SJSA1 (cell line): ENCODE data around the gene ADGRD1. TPM values are rescaled to one million over a fixed set of nuclear protein-coding genes. Genes with fewer than 3 reads are reported as not detected.

Experiments
- DNase-seq, 2 experiments: peaks; one replicate each; pipeline ENCODE4 v3.0.0-alpha.2; 2015 to 2020; ENCODE audit warnings: low spot score in 2 of 2, low read depth in 1 of 2
- H3K27ac ChIP-seq: fragments of 250-450 bp; sonication (Bioruptor Pico); 2 replicates; pipeline ENCODE4 v1.5.1; 2020; ENCODE audit warnings: mild to moderate bottlenecking, moderate library complexity
- H3K27me3 ChIP-seq: fragments of 250-450 bp; sonication (Bioruptor Pico); replicated peaks from 2 replicates; pipeline ENCODE4 v1.5.1; 2020; ENCODE audit warnings: mild to moderate bottlenecking, moderate library complexity
- H3K36me3 ChIP-seq: fragments of 250-450 bp; sonication (Bioruptor Pico); 2 replicates; pipeline ENCODE4 v1.5.1; 2020; ENCODE audit warnings: mild to moderate bottlenecking
- H3K4me1 ChIP-seq: fragments of 250-450 bp; sonication (Bioruptor Pico); replicated peaks from 2 replicates; pipeline ENCODE4 v1.6.1; 2021; ENCODE audit warnings: mild to moderate bottlenecking
- H3K4me3 ChIP-seq: fragments of 250-450 bp; sonication (Bioruptor Pico); 2 replicates; pipeline ENCODE4 v1.5.1; 2020; ENCODE audit warnings: mild to moderate bottlenecking
- H3K9me3 ChIP-seq: fragments of 250-450 bp; sonication (Bioruptor Pico); replicated peaks from 2 replicates; pipeline ENCODE4 v1.5.1; 2020; ENCODE audit warnings: mild to moderate bottlenecking
- total RNA-seq: library from RNA; depleted of rRNA; stranded (reverse); fragments of >200 nt; shearing (Covaris generic); gene quantifications from 2 replicates; pipeline ENCODE4 v1.2.3, GENCODE V29; 2014

ADGRD1 gene
- total RNA-seq, 1 experiment from 2014 or later: 1.0 TPM

- H3K27me3 ChIP-seq: no peaks in the 10 kb centered on the region
- peaks cover 7% of the 10 kb centered on the region for H3K4me1 ChIP-seq
- H3K36me3 ChIP-seq: no peaks in the 10 kb centered on the region
- no peaks in the 10 kb centered on the region for H3K9me3 ChIP-seq
- peak in 1 of 2 experiments; percentile 27 for DNase-seq
- no peak overlapping the region for H3K4me3 ChIP-seq
- H3K27ac ChIP-seq: no peak overlapping the region
Measured at GRCh38 chr12:131101703-131102492, 148.2 kb downstream of the ADGRD1 start.

DNA sequence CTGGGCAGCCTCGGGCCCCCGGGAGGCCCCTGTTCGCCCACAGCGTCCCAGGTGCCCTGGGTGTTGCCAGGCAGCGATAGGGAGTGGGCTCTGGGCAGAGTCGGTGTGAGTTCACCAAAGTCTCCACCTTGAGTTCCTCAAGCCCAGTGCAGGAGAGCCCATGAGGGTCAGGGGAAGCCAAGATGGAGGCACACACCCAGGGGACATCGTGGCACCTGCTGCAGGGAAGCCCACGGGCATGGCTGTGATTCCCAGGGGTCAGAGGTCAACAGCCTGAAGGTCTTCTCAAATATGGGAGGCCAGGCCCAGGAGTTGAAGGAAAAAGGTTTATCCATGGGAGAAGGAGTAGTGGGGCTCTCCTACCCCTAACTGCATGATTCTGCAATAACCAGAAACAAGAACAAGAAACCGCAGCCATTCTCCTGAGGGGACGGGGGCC, 148.8 kb downstream of the ADGRD1 start:
- Histone ChIP-seq H3K4me3 (no peak overlapping the region), H3K27me3 (no peaks in the 10 kb centered on the region), H3K9me3 (no peaks in the 10 kb centered on the region)

DNA sequence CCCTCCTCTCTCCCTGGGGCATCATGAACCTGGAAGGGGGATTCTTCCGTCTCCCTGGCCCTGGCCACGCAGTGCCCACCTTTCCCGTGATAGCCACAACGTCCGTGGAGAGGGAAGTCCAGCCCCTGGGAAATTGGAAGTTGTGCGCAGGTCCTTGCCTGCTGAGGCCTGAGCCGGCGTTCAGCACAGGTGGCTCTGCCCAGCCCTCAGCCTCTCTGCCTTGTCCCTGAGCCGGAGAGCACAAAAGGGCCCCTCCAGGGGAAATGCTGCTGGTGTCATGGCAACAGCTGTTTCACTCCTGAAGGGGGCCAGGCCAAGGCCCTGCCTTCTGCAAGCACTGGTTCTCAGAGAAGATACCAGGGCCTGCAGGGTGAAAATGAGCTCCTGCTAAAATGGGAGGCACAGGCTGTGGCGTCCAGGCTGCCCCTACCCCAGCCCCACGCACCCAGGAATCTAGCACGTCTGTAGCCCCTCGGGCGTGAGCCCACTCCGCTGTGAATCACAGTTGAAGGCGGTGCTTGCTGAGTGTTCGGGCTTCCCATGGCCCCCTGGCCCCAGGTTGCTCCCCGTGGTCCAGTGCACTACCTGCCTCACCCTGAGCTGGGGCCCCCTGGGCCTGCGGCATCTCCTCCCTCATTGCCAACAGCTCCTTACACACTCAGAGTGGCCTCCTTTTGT, 149.4 kb downstream of the ADGRD1 start:
- peak in 1 of 2 experiments; percentile 36 for DNase-seq
- H3K27me3 ChIP-seq: no peaks in the 10 kb centered on the region
- H3K36me3 ChIP-seq: no peaks in the 10 kb centered on the region
- no peaks in the 10 kb centered on the region for H3K9me3 ChIP-seq
- no peak overlapping the region for H3K4me3 ChIP-seq
- no peak overlapping the region for H3K27ac ChIP-seq
- peaks cover 7% of the 10 kb centered on the region for H3K4me1 ChIP-seq

More for the DNA sequence above, 148.8 kb downstream of the ADGRD1 start:
- no peaks in the 10 kb centered on the region for H3K36me3 ChIP-seq
- H3K27ac ChIP-seq: no peak overlapping the region
- peaks cover 7% of the 10 kb centered on the region for H3K4me1 ChIP-seq
- peak in 1 of 2 experiments; percentile 35 for DNase-seq

- Histone ChIP-seq H3K9me3 (no peaks in the 10 kb centered on the region), H3K4me1 (peaks cover 7% of the 10 kb centered on the region), H3K36me3 (no peaks in the 10 kb centered on the region), H3K4me3 (no peak overlapping the region), H3K27ac (no peak overlapping the region), H3K27me3 (no peaks in the 10 kb centered on the region)
- DNase-seq: peak in 1 of 2 experiments; percentile 40
Measured at GRCh38 chr12:131103669-131104462, 150.2 kb downstream of the ADGRD1 start.

GRCh38 chr12:131104463-131105350, 151.0 kb downstream of the ADGRD1 start:
- peak; percentile 68 to 86 for DNase-seq
- Histone ChIP-seq H3K4me1 (peaks cover 7% of the 10 kb centered on the region), H3K4me3 (no peak overlapping the region), H3K27ac (no peak overlapping the region; the same call in 1 of the 2 replicates), H3K27me3 (no peaks in the 10 kb centered on the region), H3K9me3 (no peaks in the 10 kb centered on the region), H3K36me3 (no peaks in the 10 kb centered on the region)

DNA sequence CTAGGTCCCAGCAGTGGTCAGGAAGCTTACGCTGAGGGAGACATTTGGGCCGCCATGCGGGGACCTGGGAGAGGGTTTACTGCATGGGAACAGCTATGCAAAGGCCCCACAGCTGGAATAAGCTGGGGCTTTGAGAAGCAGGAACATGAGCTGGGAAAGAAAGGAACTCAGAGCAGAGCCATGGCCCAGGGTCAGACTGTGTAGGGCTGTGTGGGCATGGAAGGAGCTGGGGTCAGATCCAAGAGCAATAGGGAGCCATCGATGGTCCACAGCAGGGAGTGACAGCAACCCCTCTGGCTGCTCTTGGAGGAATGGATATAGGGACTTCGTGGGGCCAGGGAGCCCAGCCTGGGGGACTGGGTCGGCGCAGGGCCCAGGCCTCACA, 151.6 kb downstream of the ADGRD1 start:
- H3K9me3 ChIP-seq: no peaks in the 10 kb centered on the region
- H3K36me3 ChIP-seq: no peaks in the 10 kb centered on the region
- H3K4me1 ChIP-seq: peaks cover 7% of the 10 kb centered on the region

GRCh38 chr12:131105736-131106348, 152.1 kb downstream of the ADGRD1 start:
- Histone ChIP-seq H3K27ac (no peak overlapping the region), H3K36me3 (no peaks in the 10 kb centered on the region), H3K9me3 (no peaks in the 10 kb centered on the region), H3K27me3 (no peaks in the 10 kb centered on the region), H3K4me1 (peaks cover 10% of the 10 kb centered on the region), H3K4me3 (no peak overlapping the region)
- DNase-seq: no peak

More for the DNA sequence above, 151.6 kb downstream of the ADGRD1 start:
- no peak for DNase-seq
- Histone ChIP-seq H3K27me3 (no peaks in the 10 kb centered on the region), H3K27ac (no peak overlapping the region), H3K4me3 (no peak overlapping the region)

GRCh38 chr12:131106349-131106941, 152.7 kb downstream of the ADGRD1 start:
- no peaks in the 10 kb centered on the region for H3K9me3 ChIP-seq
- peaks cover 16% of the 10 kb centered on the region for H3K4me1 ChIP-seq
- H3K27me3 ChIP-seq: no peaks in the 10 kb centered on the region
- no peak for DNase-seq
- H3K4me3 ChIP-seq: no peak overlapping the region
- no peaks in the 10 kb centered on the region for H3K36me3 ChIP-seq
- H3K27ac ChIP-seq: no peak overlapping the region

- Histone ChIP-seq H3K36me3 (no peaks in the 10 kb centered on the region), H3K4me3 (no peak overlapping the region), H3K4me1 (peaks cover 35% of the 10 kb centered on the region), H3K9me3 (no peaks in the 10 kb centered on the region), H3K27ac (no peak overlapping the region), H3K27me3 (no peaks in the 10 kb centered on the region)
- no peak for DNase-seq
Measured at GRCh38 chr12:131108177-131108955, 154.7 kb downstream of the ADGRD1 start.

DNA sequence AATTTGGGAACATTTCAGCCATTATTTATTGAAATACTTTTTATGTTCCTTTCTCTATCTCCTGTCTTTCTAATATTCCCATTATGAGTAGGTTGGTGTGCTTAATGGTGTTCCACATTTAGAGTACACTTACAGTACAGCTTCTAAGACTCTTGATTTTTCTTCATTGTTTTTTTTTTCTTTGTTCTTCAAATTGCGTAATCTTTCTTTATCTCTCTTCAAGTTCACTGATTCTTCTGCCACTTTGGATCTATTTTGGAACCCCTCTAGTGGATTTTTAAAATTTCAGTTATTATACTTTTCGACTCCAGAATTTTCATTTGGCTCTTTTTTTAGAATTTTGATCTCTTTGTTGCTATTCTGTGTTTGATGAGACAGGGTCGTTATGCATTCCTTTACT, 157.7 kb downstream of the ADGRD1 start:
- Histone ChIP-seq H3K27me3 (no peaks in the 10 kb centered on the region), H3K4me1 (peaks cover 57% of the 10 kb centered on the region), H3K27ac (peak overlapping the region; percentile 94), H3K9me3 (no peaks in the 10 kb centered on the region), H3K4me3 (no peak overlapping the region), H3K36me3 (no peaks in the 10 kb centered on the region)
- no peak for DNase-seq

DNA sequence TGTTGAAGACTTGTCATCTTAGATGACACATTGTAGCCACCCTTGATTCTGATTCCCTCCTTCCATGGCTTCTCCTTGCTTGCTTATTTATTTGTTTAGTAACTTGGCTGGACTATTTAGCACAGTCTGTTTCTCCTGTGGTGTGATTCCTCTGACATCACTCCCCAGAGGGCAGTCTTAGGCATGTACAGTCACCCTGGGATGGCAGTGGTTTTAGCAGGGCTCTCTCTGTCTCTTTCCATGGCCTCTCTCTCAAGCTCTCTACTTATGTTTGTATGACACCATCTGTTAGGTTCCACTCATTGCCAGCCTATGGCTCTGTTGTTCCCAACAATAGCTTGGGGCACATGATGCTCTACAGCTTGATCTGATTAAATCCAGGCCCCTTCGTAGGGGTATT, 158.3 kb downstream of the ADGRD1 start:
- peak overlapping the region; percentile 94 for H3K27ac ChIP-seq
- no peaks in the 10 kb centered on the region for H3K27me3 ChIP-seq

More for the DNA sequence above, 158.3 kb downstream of the ADGRD1 start:
- peaks cover 60% of the 10 kb centered on the region for H3K4me1 ChIP-seq
- H3K9me3 ChIP-seq: no peaks in the 10 kb centered on the region
- peak; percentile 87 to 91 for DNase-seq
- no peak overlapping the region for H3K4me3 ChIP-seq
- H3K36me3 ChIP-seq: no peaks in the 10 kb centered on the region
